ES-I3 (cell line): ENCODE results near the gene PPID.
A peak's percentile ranks its signal among the peaks of the same experiment; 100 is the strongest.
"Not testable (repeated sequence)": the region's sequence is repeated elsewhere in the genome, so short reads cannot be mapped to it uniquely, and the experiment has no call there.

Experiments
- H3K36me3 ChIP-seq: 2 replicates; pipeline ENCODE4 v1.6.1; 2013; ENCODE audit warnings: mild to moderate bottlenecking, low read length, control low read depth, moderate library complexity; ENCODE audit not compliant: insufficient read depth
- H3K4me1 ChIP-seq: 2 replicates; pipeline ENCODE4 v1.6.1; 2013; ENCODE audit warnings: mild to moderate bottlenecking, control low read depth, low read length; ENCODE audit not compliant: insufficient read depth
- H3K9ac ChIP-seq: 2 replicates; pipeline ENCODE4 v1.6.1; 2013; ENCODE audit warnings: low read depth, mild to moderate bottlenecking, low read length, moderate library complexity
- H3K9me3 ChIP-seq: 2 replicates; pipeline ENCODE4 v1.6.1; 2013; ENCODE audit warnings: mild to moderate bottlenecking, low read length, moderate library complexity; ENCODE audit not compliant: control insufficient read depth, insufficient read depth

PPID gene

GRCh38 chr4:158722917-158723793 is at the start of gene PPID:
Gene PPID, minus strand, starts transcription at chr4:158723396. Its CDS starts 108 bp downstream, at chr4:158723288.
- Histone ChIP-seq H3K36me3 (no peaks in the 10 kb centered on the region; the same call in 1 of the 2 replicates), H3K9me3 (no peaks in the 10 kb centered on the region), H3K4me1 (no peaks in the 10 kb centered on the region), H3K9ac (peak within 1 kb of the TSS; percentile 47)

DNA sequence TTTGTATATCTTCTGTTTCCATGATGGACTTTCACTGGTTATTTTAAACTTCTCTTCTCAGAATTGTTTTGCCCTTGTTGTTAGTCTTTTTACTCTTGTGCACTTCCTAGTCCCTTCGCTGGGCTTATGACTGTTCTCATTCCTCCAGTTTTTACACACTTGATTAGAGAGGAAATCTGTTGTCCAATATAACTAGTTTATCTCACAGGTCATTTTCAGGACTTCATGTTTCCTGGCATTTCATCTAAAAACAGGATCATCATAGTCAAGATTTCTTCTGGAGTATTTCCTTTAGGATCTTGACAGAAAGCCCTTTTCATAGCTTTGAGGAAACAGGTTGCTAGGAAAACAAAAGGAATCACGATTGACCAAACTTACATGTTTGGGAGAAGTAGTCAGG is 48.6 kb upstream of the PPID start:
- Histone ChIP-seq H3K9me3 (no peaks in the 10 kb centered on the region), H3K36me3 (no peaks in the 10 kb centered on the region), H3K9ac (no peak overlapping the region), H3K4me1 (peaks cover 14% of the 10 kb centered on the region)

DNA sequence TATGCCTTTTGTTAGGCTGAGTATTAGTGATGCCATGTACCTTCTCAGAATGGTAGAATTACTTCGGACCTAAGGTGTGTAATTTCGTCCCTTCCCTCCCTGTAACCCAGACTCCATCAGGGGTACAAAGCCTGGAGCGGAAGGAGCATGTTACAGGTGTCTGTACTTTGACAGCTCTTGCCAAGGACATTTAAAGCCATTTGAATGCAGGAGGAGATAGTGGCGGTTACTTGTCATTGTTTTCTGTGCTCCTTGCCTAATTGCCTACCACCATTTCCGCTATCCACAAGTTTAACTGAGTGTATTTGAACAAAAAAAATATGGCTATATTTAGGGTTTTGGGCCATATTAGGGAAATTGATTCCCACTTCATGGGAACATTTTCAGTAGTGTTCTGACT is 47.5 kb upstream of the PPID start:
- Histone ChIP-seq H3K9ac (no peak overlapping the region), H3K36me3 (no peaks in the 10 kb centered on the region), H3K4me1 (peaks cover 14% of the 10 kb centered on the region), H3K9me3 (no peaks in the 10 kb centered on the region)

- Histone ChIP-seq H3K4me1 (peaks cover 5% of the 10 kb centered on the region; the same call in 1 of the 2 replicates), H3K9ac (peak overlapping the region; percentile 81), H3K9me3 (no peaks in the 10 kb centered on the region), H3K36me3 (no peaks in the 10 kb centered on the region)
These were observed 46.2 kb upstream of the PPID start for GRCh38 chr4:158769175-158769921.

DNA sequence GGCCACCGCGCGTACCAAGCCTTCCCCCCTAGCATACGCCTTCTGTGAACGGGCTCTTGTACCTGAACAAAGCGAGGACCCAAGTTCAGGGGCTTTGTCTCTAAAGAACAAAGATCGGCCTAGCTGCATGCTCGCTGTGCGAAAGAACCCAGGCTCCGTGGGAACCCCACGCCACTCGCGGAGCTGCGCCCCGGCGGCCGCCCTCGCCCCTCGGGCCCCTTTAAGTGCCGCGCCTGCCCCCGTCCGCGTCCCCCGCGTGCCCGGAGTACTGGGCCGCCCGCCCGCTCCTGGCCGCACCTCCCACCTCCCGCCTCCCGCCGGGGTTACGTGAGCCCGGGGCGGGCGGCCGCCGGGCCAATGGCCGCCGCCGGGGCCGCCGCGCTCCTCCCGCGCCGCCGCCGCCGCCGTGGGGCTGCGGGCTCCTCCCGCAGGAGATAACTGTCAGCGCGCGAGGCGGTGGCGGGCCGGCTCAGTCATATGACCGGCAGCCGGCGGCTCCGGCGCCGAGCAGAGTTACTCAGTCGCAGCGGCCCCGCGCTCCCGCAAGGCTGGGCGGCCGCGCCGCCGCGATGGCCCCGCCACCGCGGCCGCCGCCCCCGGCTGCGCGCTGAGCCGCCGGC is 45.5 kb upstream of the PPID start, which contains the start of gene FNIP2:
Gene FNIP2 (plus strand): TSS at position 472 of the 620 bp plus-strand sequence. CDS start 187 bp downstream, outside the sequence.
- H3K9ac ChIP-seq = peak within 1 kb of the TSS; percentile 82
- H3K9me3 ChIP-seq = no peaks in the 10 kb centered on the region
- peaks cover 5% of the 10 kb centered on the region; the same call in 1 of the 2 replicates for H3K4me1 ChIP-seq
- no peaks in the 10 kb centered on the region for H3K36me3 ChIP-seq

- no peaks in the 10 kb centered on the region for H3K36me3 ChIP-seq
- peaks cover 5% of the 10 kb centered on the region; the same call in 1 of the 2 replicates for H3K4me1 ChIP-seq
- H3K9me3 ChIP-seq = no peaks in the 10 kb centered on the region
- no peak overlapping the region for H3K9ac ChIP-seq
These were observed 44.3 kb upstream of the PPID start for GRCh38 chr4:158767451-158767850.

- Histone ChIP-seq H3K9me3 (no peaks in the 10 kb centered on the region), H3K4me1 (peaks cover 5% of the 10 kb centered on the region; the same call in 1 of the 2 replicates), H3K36me3 (no peaks in the 10 kb centered on the region), H3K9ac (no peak overlapping the region)
These were observed 43.3 kb upstream of the PPID start for GRCh38 chr4:158766434-158767044.

DNA sequence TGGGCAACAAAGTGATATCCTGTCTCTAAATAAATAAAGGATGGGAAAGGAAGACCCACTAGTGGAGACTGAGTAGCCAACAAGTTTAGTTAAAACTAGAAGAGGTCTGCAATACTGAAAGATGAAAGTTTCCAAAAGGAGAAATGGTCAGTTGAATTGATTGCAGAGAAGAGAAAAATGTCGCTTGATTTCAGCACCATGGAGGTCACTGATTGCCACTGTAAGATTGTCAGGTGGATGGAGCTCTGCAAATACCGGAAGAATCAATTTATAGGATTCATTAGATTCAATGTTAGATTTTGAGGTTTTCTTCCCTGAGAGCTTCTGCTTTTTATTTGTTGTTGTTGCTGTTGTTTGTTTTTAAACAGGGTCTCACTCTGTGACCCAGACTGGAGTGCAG is 40.3 kb upstream of the PPID start:
- H3K9ac ChIP-seq = no peak overlapping the region
- H3K36me3 ChIP-seq = no peaks in the 10 kb centered on the region
- H3K4me1 ChIP-seq = no peaks in the 10 kb centered on the region
- H3K9me3 ChIP-seq = no peaks in the 10 kb centered on the region

GRCh38 chr4:158762553-158762952 is 39.4 kb upstream of the PPID start:
- H3K9me3 ChIP-seq = no peaks in the 10 kb centered on the region
- H3K4me1 ChIP-seq = no peaks in the 10 kb centered on the region
- H3K36me3 ChIP-seq = no peaks in the 10 kb centered on the region
- no peak overlapping the region for H3K9ac ChIP-seq

- H3K36me3 ChIP-seq = no peaks in the 10 kb centered on the region
- H3K4me1 ChIP-seq = no peaks in the 10 kb centered on the region
- no peaks in the 10 kb centered on the region for H3K9me3 ChIP-seq
- no peak overlapping the region for H3K9ac ChIP-seq
These were observed 37.7 kb upstream of the PPID start for GRCh38 chr4:158760866-158761265.

GRCh38 chr4:158759539-158759938 is 36.3 kb upstream of the PPID start:
- H3K9ac ChIP-seq, H3K36me3 ChIP-seq, H3K9me3 ChIP-seq, H3K4me1 ChIP-seq: not testable (repeated sequence)

DNA sequence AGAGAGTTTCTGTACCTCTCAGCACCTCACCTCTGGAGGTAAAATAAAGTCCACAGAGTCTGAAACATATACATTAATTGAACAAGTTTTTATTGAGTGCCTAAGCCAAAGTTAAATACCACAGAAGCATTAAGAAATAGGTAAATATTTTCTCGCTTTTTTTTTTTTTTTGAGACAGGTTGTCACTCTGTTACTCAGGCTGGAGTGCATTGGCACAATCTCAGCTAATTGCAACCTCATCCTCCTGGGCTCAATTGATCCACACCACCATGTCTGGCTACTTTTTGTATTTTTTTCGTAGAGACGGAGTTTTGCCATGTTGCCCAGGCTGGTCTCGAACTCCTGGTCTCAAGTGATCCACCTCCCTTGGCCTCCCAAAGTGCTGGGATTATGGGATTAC is 35.5 kb upstream of the PPID start:
- Histone ChIP-seq H3K9ac (no peak overlapping the region), H3K9me3 (no peaks in the 10 kb centered on the region), H3K4me1 (no peaks in the 10 kb centered on the region), H3K36me3 (no peaks in the 10 kb centered on the region)

DNA sequence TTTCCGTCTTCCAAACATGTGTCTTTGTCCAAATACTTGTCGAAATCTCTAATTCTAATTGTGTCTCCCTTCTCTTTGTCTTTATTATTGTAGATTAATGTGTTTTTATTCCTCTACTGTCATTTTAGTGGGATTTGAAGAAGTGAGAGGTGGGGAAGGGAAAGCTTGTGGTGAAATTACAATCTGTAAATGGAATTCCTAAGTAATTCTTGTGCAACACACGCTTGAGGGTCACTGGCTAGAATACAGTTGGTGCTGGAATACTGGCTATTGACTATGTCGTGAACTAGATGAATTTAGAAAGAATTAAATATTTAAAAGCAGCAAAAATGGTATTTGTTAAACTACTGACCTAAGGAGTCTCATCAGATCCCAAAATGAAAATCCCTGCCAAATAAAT is 34.9 kb upstream of the PPID start:
- Histone ChIP-seq H3K4me1 (no peaks in the 10 kb centered on the region), H3K9ac (no peak overlapping the region), H3K9me3 (no peaks in the 10 kb centered on the region), H3K36me3 (no peaks in the 10 kb centered on the region)

DNA sequence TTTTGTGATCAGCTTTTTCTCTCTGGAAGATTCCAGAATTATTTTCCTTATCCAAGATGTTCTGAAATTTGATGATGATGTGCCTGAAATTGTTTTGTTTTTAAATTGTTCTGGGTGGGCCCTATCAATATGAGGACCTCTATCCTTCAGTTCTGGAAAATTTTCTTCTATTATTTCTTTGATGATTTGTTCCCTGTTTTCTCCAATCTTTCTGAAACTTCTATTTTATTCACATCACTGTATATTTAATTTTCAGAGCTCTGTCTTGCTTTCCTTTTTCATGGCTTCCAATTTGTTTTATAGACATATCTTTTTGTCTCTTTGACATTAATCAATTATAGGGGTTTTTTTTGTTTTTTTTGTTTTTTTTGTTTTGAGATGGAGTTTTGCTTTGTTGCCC is 33.4 kb upstream of the PPID start:
- H3K36me3 ChIP-seq = no peaks in the 10 kb centered on the region
- H3K9ac ChIP-seq = no peak overlapping the region
- no peaks in the 10 kb centered on the region for H3K4me1 ChIP-seq
- no peaks in the 10 kb centered on the region for H3K9me3 ChIP-seq
